Uterus (tissue), 4 donors: ENCODE results near the gene CLMN. TPM values are rescaled to one million over a fixed set of nuclear protein-coding genes. Genes with fewer than 3 reads are reported as not detected.
A peak's percentile ranks its signal among the peaks of the same experiment; 100 is the strongest.

Experiments
- DNase-seq, 2 donors: peaks; one replicate each; pipeline ENCODE4 v3.0.0-alpha.2; 2019 to 2020
- H3K27ac ChIP-seq, 2 donors: fragments of 200-600 bp; sonication (generic); 1 replicate in 1 of 2; 2 replicates in 1 of 2; pipeline ENCODE4 v1.5.1; 2016 to 2018
- H3K27me3 ChIP-seq, 2 donors: fragments of 200-600 bp; sonication (generic); one replicate each; pipeline ENCODE4 v1.5.1; 2018 to 2019; ENCODE audit warnings: control low read depth in 1 of 2
- H3K36me3 ChIP-seq, 2 donors: fragments of 200-600 bp; sonication (generic); one replicate each; pipeline ENCODE4 v1.5.1; 2019; ENCODE audit warnings: control low read depth in 1 of 2
- H3K4me1 ChIP-seq, 2 donors: fragments of 200-600 bp; sonication (generic); one replicate each; pipeline ENCODE4 v1.5.1; 2018 to 2019; ENCODE audit warnings: control low read depth in 1 of 2
- H3K4me3 ChIP-seq, 2 donors: fragments of 200-600 bp; sonication (generic); 1 replicate in 1 of 2; 2 replicates in 1 of 2; pipeline ENCODE4 v1.5.1; 2018 to 2019; ENCODE audit warnings: mild to moderate bottlenecking in 1 of 2
- H3K9me3 ChIP-seq, 2 donors: fragments of 200-600 bp; sonication (generic); one replicate each; pipeline ENCODE4 v1.5.1; 2019; ENCODE audit warnings: control low read depth in 1 of 2
- CTCF ChIP-seq, 4 experiments: fragments of 200-600 bp in 2 of 4; fragments of 450-650 bp in 2 of 4; sonication (generic) in 2 of 4; IDR thresholded peaks; one replicate each; pipeline ENCODE4 v1.5.1; 2016 to 2019; ENCODE audit warnings: antibody characterized with exemption in 4 of 4, mild to moderate bottlenecking in 2 of 4, moderate library complexity in 1 of 4
- POLR2A ChIP-seq, 2 donors: fragments of 450-650 bp; IDR thresholded peaks; one replicate each; pipeline ENCODE4 v1.6.1; 2016; ENCODE audit warnings: antibody characterized with exemption in 2 of 2, mild to moderate bottlenecking in 1 of 2, moderate library complexity in 1 of 2
- intact Hi-C: fragments of 100-400 bp; cut with DNase I; formaldehyde crosslinking; loops from one replicate; pipeline ENCODE4 v1.15.1; 2023; ENCODE audit warnings: low total_unique reads
- total RNA-seq, 4 donors: library from RNA; depleted of rRNA in 3 of 4; stranded (reverse); fragments of >200 nt in 3 of 4; gene quantifications; one replicate each; pipeline versions ENCODE4 v1.1.0 to v1.2.4, GENCODE V29; 2014 to 2023
- donor health status: DM: yes; HTN: yes; CAD: no.

Gene CLMN
- total RNA-seq, 4 donors from 2014 or later, result 5.0 to 55.0 (median 12.4) TPM

- H3K4me1 ChIP-seq, result peaks cover 0 to 20% of the 10 kb centered on the region in 2 donors
- intact Hi-C loops, result no loop called here
- no peaks in the 10 kb centered on the region for H3K27me3 ChIP-seq
- H3K4me3 ChIP-seq, result no peak overlapping the region
- TF ChIP-seq CTCF (IDR thresholded peaks at IDR 0.05) (no peak), POLR2A (IDR thresholded peaks at IDR 0.05) (no peak)
- no peak overlapping the region for H3K27ac ChIP-seq
- no peak for DNase-seq
- no peaks in the 10 kb centered on the region for H3K36me3 ChIP-seq
- no peaks in the 10 kb centered on the region for H3K9me3 ChIP-seq
Measured at GRCh38 chr14:95150910-95151309, 168.8 kb downstream of the CLMN start.

GRCh38 chr14:95149441-95149840 is 170.3 kb downstream of the CLMN start:
- no peaks in the 10 kb centered on the region for H3K27me3 ChIP-seq
- H3K4me3 ChIP-seq, result no peak overlapping the region
- DNase-seq, result no peak
- intact Hi-C loops, result no loop called here
- no peaks in the 10 kb centered on the region for H3K36me3 ChIP-seq
- peaks cover 0 to 17% of the 10 kb centered on the region in 2 donors for H3K4me1 ChIP-seq
- H3K9me3 ChIP-seq, result no peaks in the 10 kb centered on the region
- TF ChIP-seq POLR2A (IDR thresholded peaks at IDR 0.05) (no peak), CTCF (IDR thresholded peaks at IDR 0.05) (no peak)
- no peak overlapping the region for H3K27ac ChIP-seq

GRCh38 chr14:95147597-95147996 is 172.1 kb downstream of the CLMN start:
- no peaks in the 10 kb centered on the region for H3K9me3 ChIP-seq
- intact Hi-C loops, result no loop called here
- DNase-seq, result no peak
- H3K27ac ChIP-seq, result no peak overlapping the region
- peaks cover 0 to 27% of the 10 kb centered on the region in 2 donors for H3K4me1 ChIP-seq
- no peaks in the 10 kb centered on the region for H3K27me3 ChIP-seq
- H3K36me3 ChIP-seq, result no peaks in the 10 kb centered on the region
- TF ChIP-seq CTCF (IDR thresholded peaks at IDR 0.05) (no peak), POLR2A (IDR thresholded peaks at IDR 0.05) (no peak)
- H3K4me3 ChIP-seq, result no peak overlapping the region

- TF ChIP-seq POLR2A (IDR thresholded peaks at IDR 0.05), result no peak
- TF ChIP-seq CTCF (IDR thresholded peaks at IDR 0.05), result no peak
- Histone ChIP-seq H3K4me1 (peaks cover 0 to 30% of the 10 kb centered on the region in 2 donors), H3K27ac (no peak overlapping the region), H3K36me3 (no peaks in the 10 kb centered on the region), H3K9me3 (no peaks in the 10 kb centered on the region), H3K27me3 (no peaks in the 10 kb centered on the region), H3K4me3 (no peak overlapping the region)
- intact Hi-C loops, result no loop called here
- no peak for DNase-seq
Measured at GRCh38 chr14:95146079-95146771, 173.5 kb downstream of the CLMN start.

GRCh38 chr14:95144849-95145248 is 174.9 kb downstream of the CLMN start:
- intact Hi-C loops, result no loop called here
- TF ChIP-seq CTCF (IDR thresholded peaks at IDR 0.05) (no peak), POLR2A (IDR thresholded peaks at IDR 0.05) (no peak)
- Histone ChIP-seq H3K36me3 (no peaks in the 10 kb centered on the region), H3K9me3 (no peaks in the 10 kb centered on the region), H3K27me3 (no peaks in the 10 kb centered on the region), H3K27ac (peak overlapping the region in 1 of 2 donors; percentile 80), H3K4me3 (no peak overlapping the region), H3K4me1 (peaks cover 0 to 26% of the 10 kb centered on the region in 2 donors)
- DNase-seq, result no peak
